Tibial nerve (tissue), 4 donors: Measurements from ENCODE around the gene UBA6.

Source experiments
- CTCF ChIP-seq, 5 experiments: fragments of 200-600 bp in 3 of 5; fragments of 450-650 bp in 2 of 5; sonication (generic) in 3 of 5; IDR thresholded peaks; one replicate each; pipeline ENCODE4 v1.5.1; 2016 to 2019; ENCODE audit warnings: antibody characterized with exemption in 5 of 5, mild to moderate bottlenecking in 3 of 5, moderate library complexity in 2 of 5
- EP300 ChIP-seq, 2 donors: sonication (generic); formaldehyde crosslinking; IDR thresholded peaks; one replicate each; pipeline ENCODE4 v1.6.1; 2017; ENCODE audit warnings: antibody characterized with exemption in 2 of 2, mild to moderate bottlenecking in 1 of 2
- POLR2A ChIP-seq, 2 donors: fragments of 450-650 bp; IDR thresholded peaks; one replicate each; pipeline ENCODE4 v1.6.1; 2017; ENCODE audit warnings: antibody characterized with exemption in 2 of 2, mild to moderate bottlenecking in 2 of 2, moderate library complexity in 2 of 2

GRCh38 chr4:67712000-67712625, 11.2 kb upstream of the UBA6 start:
- TF ChIP-seq CTCF (IDR thresholded peaks at IDR 0.05), result no peak
- TF ChIP-seq POLR2A (IDR thresholded peaks at IDR 0.05), result no peak
- no peak for TF ChIP-seq EP300 (IDR thresholded peaks at IDR 0.05)
